ENCODE results near the gene KIF6. TPM values are rescaled to one million over a fixed set of nuclear protein-coding genes. Genes with fewer than 3 reads are reported as not detected.

The KIF6 gene
- total RNA-seq, 1 donor from 2014 or later: not detected

GRCh38 chr6:39494998-39495397, 230.2 kb downstream of the KIF6 start:
- TF ChIP-seq CTCF (IDR thresholded peaks at IDR 0.05) (no peak), POLR2AphosphoS5 (IDR thresholded peaks at IDR 0.05; ENCODE audit: insufficient read depth in 1 of 2, low read depth in 1 of 2) (no peak), POLR2A (IDR thresholded peaks at IDR 0.05) (no peak)
- no peak for DNase-seq (ENCODE audit: extremely low spot score in 2 of 2)
- Histone ChIP-seq H3K36me3 (no peaks in the 10 kb centered on the region), H3K4me3 (no peak overlapping the region), H3K27ac (no peak overlapping the region), H3K27me3 (no peaks in the 10 kb centered on the region), H3K9me3 (no peaks in the 10 kb centered on the region), H3K4me1 (no peaks in the 10 kb centered on the region)
- intact Hi-C loops (cut with DNase I): no loop called here

- no peaks in the 10 kb centered on the region for H3K4me1 ChIP-seq
- no peaks in the 10 kb centered on the region for H3K36me3 ChIP-seq
- H3K4me3 ChIP-seq: no peak overlapping the region
- H3K27me3 ChIP-seq: no peaks in the 10 kb centered on the region
- TF ChIP-seq POLR2AphosphoS5 (IDR thresholded peaks at IDR 0.05; ENCODE audit: insufficient read depth in 1 of 2, low read depth in 1 of 2) (no peak), POLR2A (IDR thresholded peaks at IDR 0.05) (no peak)
- no peak for DNase-seq (ENCODE audit: extremely low spot score in 2 of 2)
- no peaks in the 10 kb centered on the region for H3K9me3 ChIP-seq
- H3K27ac ChIP-seq: no peak overlapping the region
- intact Hi-C loops (cut with DNase I): no loop called here
Measured at GRCh38 chr6:39493777-39494176, 231.4 kb downstream of the KIF6 start.

- Histone ChIP-seq H3K36me3 (no peaks in the 10 kb centered on the region), H3K4me1 (no peaks in the 10 kb centered on the region), H3K9me3 (no peaks in the 10 kb centered on the region), H3K4me3 (no peak overlapping the region), H3K27me3 (no peaks in the 10 kb centered on the region), H3K27ac (no peak overlapping the region)
- no peak for DNase-seq (ENCODE audit: extremely low spot score in 2 of 2)
- intact Hi-C loops (cut with DNase I): no loop called here
- TF ChIP-seq POLR2AphosphoS5 (IDR thresholded peaks at IDR 0.05; ENCODE audit: insufficient read depth in 1 of 2, low read depth in 1 of 2) (no peak), POLR2A (IDR thresholded peaks at IDR 0.05) (no peak), CTCF (IDR thresholded peaks at IDR 0.05) (no peak)
Measured at GRCh38 chr6:39493174-39493573, 232.0 kb downstream of the KIF6 start.

- TF ChIP-seq POLR2A (IDR thresholded peaks at IDR 0.05): no peak
- TF ChIP-seq POLR2AphosphoS5 (IDR thresholded peaks at IDR 0.05; ENCODE audit: insufficient read depth in 1 of 2, low read depth in 1 of 2): no peak
- TF ChIP-seq CTCF (IDR thresholded peaks at IDR 0.05): no peak
- Histone ChIP-seq H3K36me3 (no peaks in the 10 kb centered on the region), H3K27ac (no peak overlapping the region), H3K4me3 (no peak overlapping the region), H3K9me3 (no peaks in the 10 kb centered on the region), H3K27me3 (no peaks in the 10 kb centered on the region), H3K4me1 (no peaks in the 10 kb centered on the region)
- intact Hi-C loops (cut with DNase I): no loop called here
- DNase-seq (ENCODE audit: extremely low spot score in 2 of 2): no peak
Measured at GRCh38 chr6:39490108-39490507, 235.1 kb downstream of the KIF6 start.

GRCh38 chr6:39488255-39488879, 236.8 kb downstream of the KIF6 start:
- Histone ChIP-seq H3K27ac (no peak overlapping the region), H3K4me3 (no peak overlapping the region), H3K4me1 (no peaks in the 10 kb centered on the region), H3K36me3 (no peaks in the 10 kb centered on the region), H3K9me3 (no peaks in the 10 kb centered on the region), H3K27me3 (no peaks in the 10 kb centered on the region)
- intact Hi-C loops (cut with DNase I): no loop called here
- no peak for DNase-seq (ENCODE audit: extremely low spot score in 2 of 2)
- TF ChIP-seq POLR2AphosphoS5 (IDR thresholded peaks at IDR 0.05; ENCODE audit: insufficient read depth in 1 of 2, low read depth in 1 of 2): no peak
- TF ChIP-seq POLR2A (IDR thresholded peaks at IDR 0.05): no peak
- TF ChIP-seq CTCF (IDR thresholded peaks at IDR 0.05): no peak
